Stimulated activated CD4-positive, alpha-beta T cell treated with anti-CD3 and anti-CD28 coated beads, Interleukin-2, amount 100 ng/mL, for 24 hours (primary cell): ENCODE results near the gene XRCC4.
"Not testable (repeated sequence)": the region's sequence is repeated elsewhere in the genome, so short reads cannot be mapped to it uniquely, and the experiment has no call there.

Experiments
- DNase-seq, 2 donors: peaks; one replicate each; pipeline ENCODE4 v3.0.0-alpha.2; 2020

The XRCC4 gene

GRCh38 chr5:83197326-83197967 is 120.1 kb downstream of the XRCC4 start:
- DNase-seq: no peak

GRCh38 chr5:83199126-83199525 is 121.8 kb downstream of the XRCC4 start:
- DNase-seq: no peak

GRCh38 chr5:83204651-83205050 is 127.3 kb downstream of the XRCC4 start:
- no peak for DNase-seq

GRCh38 chr5:83209963-83210362 is 132.6 kb downstream of the XRCC4 start:
- no peak for DNase-seq

GRCh38 chr5:83219077-83219476 is 141.7 kb downstream of the XRCC4 start:
- DNase-seq: no peak

- no peak for DNase-seq
Observed at GRCh38 chr5:83219495-83219894, 142.1 kb downstream of the XRCC4 start.

GRCh38 chr5:83220331-83220730 is 143.0 kb downstream of the XRCC4 start:
- no peak for DNase-seq

GRCh38 chr5:83222906-83223305 is 145.6 kb downstream of the XRCC4 start:
- DNase-seq: no peak

- DNase-seq: no peak
Observed at GRCh38 chr5:83227611-83228010, 150.3 kb downstream of the XRCC4 start.

- DNase-seq: no peak
Observed at GRCh38 chr5:83230511-83230910, 153.2 kb downstream of the XRCC4 start.

- no peak for DNase-seq
Observed at GRCh38 chr5:83244516-83244915, 167.2 kb downstream of the XRCC4 start.

- no peak for DNase-seq
Observed at GRCh38 chr5:83245037-83245436, 167.7 kb downstream of the XRCC4 start.

- no peak for DNase-seq
Observed at GRCh38 chr5:83246071-83246470, 168.7 kb downstream of the XRCC4 start.

GRCh38 chr5:83249156-83249555 is 171.8 kb downstream of the XRCC4 start:
- no peak for DNase-seq

- DNase-seq: no peak
Observed at GRCh38 chr5:83251849-83252248, 174.5 kb downstream of the XRCC4 start.

- no peak for DNase-seq
Observed at GRCh38 chr5:83253720-83254119, 176.4 kb downstream of the XRCC4 start.

GRCh38 chr5:83255268-83255667 is 177.9 kb downstream of the XRCC4 start:
- no peak for DNase-seq

- DNase-seq: no peak
Observed at GRCh38 chr5:83256091-83256780, 178.9 kb downstream of the XRCC4 start.

GRCh38 chr5:83257684-83258083 is 180.3 kb downstream of the XRCC4 start:
- not testable (repeated sequence) for DNase-seq

- DNase-seq: no peak
Observed at GRCh38 chr5:83265318-83265717, 188.0 kb downstream of the XRCC4 start.

GRCh38 chr5:83270311-83270710 is 193.0 kb downstream of the XRCC4 start:
- DNase-seq: no peak

- DNase-seq: no peak
Observed at GRCh38 chr5:83277154-83277553, 199.8 kb downstream of the XRCC4 start.

GRCh38 chr5:83277953-83278352 is 200.6 kb downstream of the XRCC4 start:
- DNase-seq: no peak

- no peak for DNase-seq
Observed at GRCh38 chr5:83281176-83281575, 203.8 kb downstream of the XRCC4 start.

GRCh38 chr5:83281658-83282057 is 204.3 kb downstream of the XRCC4 start:
- DNase-seq: no peak
